Thyroid gland (tissue), 4 donors: Measurements from ENCODE around the gene MB. TPM values are rescaled to one million over a fixed set of nuclear protein-coding genes. Genes with fewer than 3 reads are reported as not detected.

Source experiments
- DNase-seq, 2 donors: peaks; one replicate each; pipeline ENCODE4 v3.0.0-alpha.2; 2019
- H3K27ac ChIP-seq, 3 donors: fragments of 200-600 bp; sonication (generic); 1 replicate in 2 of 3; 2 replicates in 1 of 3; pipeline ENCODE4 v1.5.1; 2016 to 2019; ENCODE audit warnings: mild to moderate bottlenecking in 1 of 3, moderate library complexity in 1 of 3
- H3K27me3 ChIP-seq: fragments of 200-600 bp; sonication (generic); one replicate; pipeline ENCODE4 v1.5.1; 2019
- H3K36me3 ChIP-seq, 2 donors: fragments of 200-600 bp; sonication (generic); one replicate each; pipeline ENCODE4 v1.5.1; 2016 to 2019
- H3K4me1 ChIP-seq, 2 donors: fragments of 200-600 bp; sonication (generic); one replicate each; pipeline ENCODE4 v1.5.1; 2017 to 2019
- H3K4me3 ChIP-seq, 3 donors: fragments of 200-600 bp; sonication (generic); replicated peaks in 1 of 3; 1 replicate in 2 of 3; 2 replicates in 1 of 3; pipeline ENCODE4 v1.5.1; 2016; ENCODE audit warnings: mild to moderate bottlenecking in 1 of 3
- H3K9me3 ChIP-seq: fragments of 200-600 bp; sonication (generic); one replicate; pipeline ENCODE4 v1.5.1; 2017
- POLR2A ChIP-seq, 2 donors: fragments of 450-650 bp; IDR thresholded peaks; one replicate each; pipeline ENCODE4 v1.6.1; 2017; ENCODE audit warnings: antibody characterized with exemption in 2 of 2, mild to moderate bottlenecking in 2 of 2, moderate library complexity in 1 of 2
- WGBS, 2 donors: methylation state at CpG; one replicate each; pipeline ENCODE4 v1.1.5; 2017; 5-methylcytosine and 5-hydroxymethylcytosine counted together
- intact Hi-C: fragments of 100-400 bp; cut with DNase I; formaldehyde crosslinking; loops from one replicate; pipeline ENCODE4 v1.15.1; 2023
- total RNA-seq, 4 donors: library from RNA; depleted of rRNA; stranded (reverse); fragments of >200 nt; gene quantifications; one replicate each; pipeline ENCODE4 v1.2.3, GENCODE V29; 2016
- TF ChIP-seq, protein P1 (sequence below), 6 experiments: fragments of 200-600 bp in 3 of 6; fragments of 450-650 bp in 3 of 6; sonication (generic) in 3 of 6; IDR thresholded peaks; one replicate each; pipeline ENCODE4 v1.5.1; 2016 to 2019; ENCODE audit warnings: antibody characterized with exemption in 6 of 6, mild to moderate bottlenecking in 2 of 6, inconsistent platforms in 1 of 6, moderate library complexity in 1 of 6

Gene MB
- total RNA-seq, 4 donors from 2014 or later: 0.45 to 1.8 TPM; not detected in 2

DNA sequence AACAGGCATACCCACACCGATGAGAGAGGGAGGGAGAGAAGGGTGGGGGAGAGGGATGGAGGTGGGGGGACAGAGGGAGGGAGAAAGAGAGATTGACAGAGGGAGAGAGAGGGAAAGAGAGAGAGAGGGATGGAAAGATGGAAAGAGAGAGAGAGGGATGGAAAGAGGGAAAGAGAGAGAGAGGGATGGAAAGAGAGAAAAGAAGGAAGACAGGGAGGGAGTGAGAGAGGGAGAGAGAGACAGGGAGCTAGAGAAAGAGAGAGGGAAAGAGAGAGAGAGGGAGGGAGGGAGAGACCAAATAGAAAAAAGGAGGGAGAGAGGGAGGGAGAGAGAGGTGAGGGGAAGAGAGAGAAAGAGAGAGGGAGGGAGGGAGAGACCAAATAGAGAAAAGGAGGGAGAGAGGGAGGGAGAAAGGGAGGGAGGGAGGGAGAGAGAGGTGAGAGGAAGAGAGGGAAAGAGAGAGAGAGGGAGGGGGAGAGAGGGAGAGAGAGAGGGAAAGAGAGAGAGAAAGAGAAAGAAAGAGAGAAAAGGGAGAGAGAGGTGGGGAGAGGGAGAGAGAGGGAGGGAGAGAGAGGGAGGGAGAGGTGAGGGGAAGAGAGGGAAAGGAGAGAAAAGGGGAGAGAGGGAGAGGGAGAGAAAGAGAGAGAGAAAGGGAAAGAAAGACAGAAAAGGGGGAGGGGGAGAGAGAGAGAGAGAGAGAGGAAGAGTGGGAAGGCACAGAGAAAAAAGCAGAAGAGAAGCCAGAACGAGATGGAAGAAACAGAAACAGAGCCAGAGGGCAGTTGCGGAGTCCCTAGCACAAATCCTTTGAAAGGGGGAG, 23.8 kb downstream of the MB start:
- intact Hi-C loops: no loop called here

DNA sequence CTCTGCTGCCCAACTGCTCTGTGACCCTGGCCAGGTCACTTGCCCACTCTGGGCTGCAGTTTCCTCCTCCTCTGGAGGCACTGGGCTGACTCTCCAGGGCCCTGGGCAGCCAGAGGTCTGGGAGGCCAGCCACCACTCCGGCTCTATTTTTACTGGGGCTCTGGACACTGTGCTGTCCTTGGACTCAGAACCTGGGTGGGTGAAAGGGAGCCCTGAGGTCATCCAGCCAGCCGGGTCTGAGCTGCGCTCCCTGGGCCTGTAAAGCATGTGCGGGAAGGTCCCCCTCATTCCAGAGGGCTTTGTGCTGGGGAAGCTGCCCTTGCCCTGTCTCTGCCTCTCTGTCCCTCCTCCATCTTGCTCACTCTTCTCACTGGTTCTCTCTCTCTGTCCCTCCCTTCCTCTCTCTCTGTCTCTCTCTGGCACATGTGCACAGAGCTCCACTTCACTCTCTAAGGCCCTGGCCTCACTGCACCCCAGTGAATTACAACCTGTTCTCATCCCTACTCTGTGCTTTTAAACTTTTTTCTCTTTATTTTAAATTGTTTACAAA, 24.6 kb downstream of the MB start:
- WGBS, 2 donors: 74 to 77% methylated on average over 4 of the region's 4 CpGs
- peak; percentile 26 to 27 for DNase-seq
- no peaks in the 10 kb centered on the region for H3K27me3 ChIP-seq
- H3K4me1 ChIP-seq: peaks cover 9 to 19% of the 10 kb centered on the region in 2 donors
- H3K9me3 ChIP-seq: no peaks in the 10 kb centered on the region
- peak overlapping the region; percentile 17 to 60 (median 30) for H3K27ac ChIP-seq
- H3K36me3 ChIP-seq: no peaks in the 10 kb centered on the region
- intact Hi-C loops: no loop called here
- H3K4me3 ChIP-seq: no peak overlapping the region
- no peak for TF ChIP-seq POLR2A (IDR thresholded peaks at IDR 0.05)
- TF ChIP-seq, protein P1, sequence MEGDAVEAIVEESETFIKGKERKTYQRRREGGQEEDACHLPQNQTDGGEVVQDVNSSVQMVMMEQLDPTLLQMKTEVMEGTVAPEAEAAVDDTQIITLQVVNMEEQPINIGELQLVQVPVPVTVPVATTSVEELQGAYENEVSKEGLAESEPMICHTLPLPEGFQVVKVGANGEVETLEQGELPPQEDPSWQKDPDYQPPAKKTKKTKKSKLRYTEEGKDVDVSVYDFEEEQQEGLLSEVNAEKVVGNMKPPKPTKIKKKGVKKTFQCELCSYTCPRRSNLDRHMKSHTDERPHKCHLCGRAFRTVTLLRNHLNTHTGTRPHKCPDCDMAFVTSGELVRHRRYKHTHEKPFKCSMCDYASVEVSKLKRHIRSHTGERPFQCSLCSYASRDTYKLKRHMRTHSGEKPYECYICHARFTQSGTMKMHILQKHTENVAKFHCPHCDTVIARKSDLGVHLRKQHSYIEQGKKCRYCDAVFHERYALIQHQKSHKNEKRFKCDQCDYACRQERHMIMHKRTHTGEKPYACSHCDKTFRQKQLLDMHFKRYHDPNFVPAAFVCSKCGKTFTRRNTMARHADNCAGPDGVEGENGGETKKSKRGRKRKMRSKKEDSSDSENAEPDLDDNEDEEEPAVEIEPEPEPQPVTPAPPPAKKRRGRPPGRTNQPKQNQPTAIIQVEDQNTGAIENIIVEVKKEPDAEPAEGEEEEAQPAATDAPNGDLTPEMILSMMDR (IDR thresholded peaks at IDR 0.05): no peak

More for the DNA sequence above, 23.8 kb downstream of the MB start:
- H3K9me3 ChIP-seq: no peaks in the 10 kb centered on the region
- no peak overlapping the region for H3K4me3 ChIP-seq
- H3K27me3 ChIP-seq: no peaks in the 10 kb centered on the region
- H3K36me3 ChIP-seq: no peaks in the 10 kb centered on the region
- peaks cover 3 to 11% of the 10 kb centered on the region in 2 donors for H3K4me1 ChIP-seq
- WGBS, 2 donors: 48 to 55% methylated on average over 3 of the region's 3 CpGs
- no peak for DNase-seq
- TF ChIP-seq, protein P1 (IDR thresholded peaks at IDR 0.05): no peak
- TF ChIP-seq POLR2A (IDR thresholded peaks at IDR 0.05): no peak
- H3K27ac ChIP-seq: peak overlapping the region; percentile 17 to 60 (median 30)

DNA sequence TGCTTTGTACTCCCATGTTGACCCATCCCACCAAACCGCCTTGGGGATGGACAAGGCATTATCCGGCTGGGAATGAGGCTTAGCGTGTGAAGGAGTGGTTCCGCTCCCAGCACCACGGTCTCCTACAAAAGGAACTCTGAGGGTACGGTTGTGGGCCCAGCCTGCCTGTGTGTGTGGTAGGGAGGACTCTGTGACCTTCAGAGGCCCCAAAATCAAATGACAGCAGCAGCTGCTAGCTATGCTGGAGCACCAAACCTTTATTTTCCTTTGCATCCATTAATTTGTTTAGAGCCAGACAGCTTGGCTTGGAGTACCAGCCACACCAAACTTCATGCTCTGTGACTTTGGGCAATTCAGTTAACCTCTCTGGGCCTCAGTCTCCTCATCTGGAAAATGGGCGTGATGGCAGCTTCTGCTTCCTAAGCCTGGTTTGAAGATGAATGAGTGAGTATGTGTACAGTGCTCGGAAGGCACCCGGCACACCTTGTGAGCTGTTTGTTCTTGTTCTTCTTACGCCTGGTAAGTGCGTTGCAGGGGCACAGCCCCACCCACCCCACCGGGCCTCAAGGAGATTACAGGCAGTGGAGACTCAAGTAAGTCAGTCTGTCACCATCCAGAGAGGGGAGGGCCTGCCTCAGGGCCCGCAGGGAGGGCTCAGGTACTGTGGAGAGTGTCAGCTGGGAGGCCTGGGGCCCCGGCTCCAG, 25.3 kb downstream of the MB start:
- intact Hi-C loops: no loop called here
- Histone ChIP-seq H3K27me3 (no peaks in the 10 kb centered on the region), H3K4me3 (no peak overlapping the region), H3K27ac (no peak overlapping the region), H3K9me3 (no peaks in the 10 kb centered on the region), H3K4me1 (peaks cover 14 to 25% of the 10 kb centered on the region in 2 donors), H3K36me3 (no peaks in the 10 kb centered on the region)
- WGBS, 2 donors: 93 to 94% methylated on average over 7 to 12 of the region's 14 CpGs
- DNase-seq: no peak
- TF ChIP-seq POLR2A (IDR thresholded peaks at IDR 0.05): no peak
- TF ChIP-seq, protein P1 (IDR thresholded peaks at IDR 0.05): no peak

DNA sequence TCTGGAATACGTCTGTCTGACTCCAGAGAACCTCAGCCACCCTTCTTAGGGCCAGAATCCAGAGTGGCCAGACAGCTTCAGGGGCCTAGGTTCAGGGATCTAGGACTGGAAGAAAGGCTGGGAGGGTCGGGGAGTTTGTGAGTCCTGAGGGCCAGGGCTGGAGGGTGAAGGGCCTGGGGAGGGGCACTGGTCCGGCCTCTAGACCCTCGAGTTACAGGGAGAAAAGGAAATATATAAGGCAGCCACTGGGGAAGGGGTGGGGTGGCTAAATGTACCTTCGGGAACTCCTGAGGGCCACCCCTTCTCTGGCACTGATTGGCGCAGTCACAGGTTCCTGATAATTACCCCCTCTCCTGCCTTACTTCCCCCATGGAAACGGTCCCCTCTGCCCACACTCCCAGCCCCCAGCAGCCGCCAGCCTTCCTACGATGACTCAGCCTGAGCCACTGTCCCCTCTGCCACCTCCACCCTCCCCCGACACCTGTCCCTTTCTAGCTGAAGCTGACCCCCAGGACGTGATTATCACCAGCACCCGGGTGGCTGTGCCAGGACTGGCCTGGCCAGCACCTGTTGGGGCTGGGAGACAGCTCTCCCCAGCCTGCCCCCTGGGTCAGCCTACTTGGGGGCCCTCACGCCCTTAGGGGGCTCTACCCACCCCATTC, 26.4 kb downstream of the MB start:
- TF ChIP-seq, protein P1 (IDR thresholded peaks at IDR 0.05): no peak
- TF ChIP-seq POLR2A (IDR thresholded peaks at IDR 0.05): no peak
- no peak overlapping the region for H3K4me3 ChIP-seq
- intact Hi-C loops: no loop called here
- 79 to 83% methylated on average over 13 of the region's 13 CpGs for WGBS, 2 donors
- H3K4me1 ChIP-seq: peaks cover 14 to 27% of the 10 kb centered on the region in 2 donors
- no peak overlapping the region for H3K27ac ChIP-seq
- no peaks in the 10 kb centered on the region for H3K27me3 ChIP-seq
- H3K9me3 ChIP-seq: no peaks in the 10 kb centered on the region
- peak in 1 of 2 donors; percentile 22 for DNase-seq
- H3K36me3 ChIP-seq: no peaks in the 10 kb centered on the region
